Rectal smooth muscle tissue (tissue), 1 donor: Measurements from ENCODE around the gene PRSS27.

ENCODE experiments used
- H3K27ac ChIP-seq: one replicate; pipeline ENCODE4 v1.7.0; 2013; ENCODE audit warnings: low read depth, low read length, inconsistent platforms
- H3K27me3 ChIP-seq: one replicate; pipeline ENCODE4 v1.7.0; 2013; ENCODE audit warnings: low read length; ENCODE audit not compliant: control insufficient read depth, insufficient read depth
- H3K36me3 ChIP-seq: one replicate; pipeline ENCODE4 v1.7.0; 2013; ENCODE audit warnings: low read length; ENCODE audit not compliant: control insufficient read depth, insufficient read depth
- H3K4me1 ChIP-seq: one replicate; pipeline ENCODE4 v1.7.0; 2013; ENCODE audit warnings: low read length; ENCODE audit not compliant: control insufficient read depth, insufficient read depth
- H3K4me3 ChIP-seq: one replicate; pipeline ENCODE4 v1.7.0; 2013; ENCODE audit warnings: low read length
- H3K9ac ChIP-seq: one replicate; pipeline ENCODE4 v1.7.0; 2013; ENCODE audit warnings: low read length

The PRSS27 gene

DNA sequence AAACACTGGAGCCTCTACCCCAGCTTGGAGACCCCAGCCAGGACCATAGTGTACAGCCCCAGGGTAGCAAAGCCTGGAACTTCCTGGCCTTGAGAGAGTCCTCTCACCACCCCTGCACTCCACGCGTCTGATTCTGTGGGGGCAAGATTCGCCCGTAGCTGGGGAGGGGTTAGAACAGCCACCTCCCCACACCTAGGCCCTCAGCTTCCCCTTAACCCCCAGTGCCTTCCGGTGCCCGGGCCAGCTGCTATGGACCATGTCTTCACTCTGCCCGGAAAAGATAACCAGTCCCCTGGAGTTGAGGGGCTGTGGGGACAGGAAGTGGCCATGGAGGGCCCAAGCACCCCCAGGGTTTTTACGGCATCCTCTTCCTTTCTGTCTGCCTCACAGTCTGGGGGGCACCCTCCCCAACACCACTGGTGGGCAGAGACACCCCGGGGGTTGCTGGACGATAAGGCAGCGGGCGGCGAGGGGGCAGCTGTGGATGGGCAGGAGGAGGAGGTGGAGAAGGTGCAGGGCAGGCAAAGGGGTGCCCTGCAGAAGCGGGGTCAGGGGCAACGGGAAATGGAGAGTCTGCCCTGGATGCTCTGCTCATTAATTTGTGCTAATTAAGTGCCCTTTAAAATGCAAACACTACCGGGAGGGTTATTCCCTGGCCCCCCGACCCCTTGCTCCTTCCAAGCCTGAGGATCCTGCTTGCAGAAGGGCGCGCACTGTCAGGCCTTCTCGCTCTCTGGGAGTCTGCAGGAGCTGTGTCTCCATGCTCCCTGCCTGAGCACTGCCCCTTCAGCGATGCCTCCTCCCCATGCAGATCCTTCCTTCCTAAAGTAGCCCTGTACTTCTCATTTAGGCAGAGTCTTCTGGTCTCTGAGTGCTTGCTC is 2.4 kb downstream of the PRSS27 start:
- H3K27me3 ChIP-seq, result peaks cover 4% of the 10 kb centered on the region
- H3K27ac ChIP-seq, result no peak overlapping the region
- H3K4me3 ChIP-seq, result no peak overlapping the region

DNA sequence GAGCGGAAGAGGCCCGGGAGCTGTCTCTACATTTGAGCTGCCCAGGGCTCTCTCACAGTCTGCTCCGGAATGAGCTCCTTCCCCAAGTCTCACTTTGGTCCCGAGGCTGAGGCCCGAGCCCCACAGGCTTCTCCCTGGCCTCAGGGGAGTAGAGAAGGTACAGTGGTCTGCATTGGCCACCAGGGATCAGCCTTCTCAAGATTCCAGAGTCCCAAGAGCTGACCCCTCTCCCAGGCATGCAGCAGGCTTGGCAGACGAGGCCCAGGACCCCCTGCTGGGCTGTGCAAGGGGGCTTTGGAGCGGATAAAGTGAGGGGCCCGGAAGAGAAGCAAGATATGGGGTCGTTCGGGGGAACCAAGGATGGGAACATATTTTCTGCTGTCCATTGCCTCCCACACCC is 3.1 kb downstream of the PRSS27 start:
- H3K27me3 ChIP-seq, result peaks cover 4% of the 10 kb centered on the region
- no peak overlapping the region for H3K27ac ChIP-seq
- no peaks in the 10 kb centered on the region for H3K4me1 ChIP-seq
- no peak overlapping the region for H3K4me3 ChIP-seq
- H3K9ac ChIP-seq, result no peak overlapping the region
- H3K36me3 ChIP-seq, result no peaks in the 10 kb centered on the region

More for the DNA sequence above, 2.4 kb downstream of the PRSS27 start:
- H3K4me1 ChIP-seq, result no peaks in the 10 kb centered on the region
- no peak overlapping the region for H3K9ac ChIP-seq
- H3K36me3 ChIP-seq, result no peaks in the 10 kb centered on the region

DNA sequence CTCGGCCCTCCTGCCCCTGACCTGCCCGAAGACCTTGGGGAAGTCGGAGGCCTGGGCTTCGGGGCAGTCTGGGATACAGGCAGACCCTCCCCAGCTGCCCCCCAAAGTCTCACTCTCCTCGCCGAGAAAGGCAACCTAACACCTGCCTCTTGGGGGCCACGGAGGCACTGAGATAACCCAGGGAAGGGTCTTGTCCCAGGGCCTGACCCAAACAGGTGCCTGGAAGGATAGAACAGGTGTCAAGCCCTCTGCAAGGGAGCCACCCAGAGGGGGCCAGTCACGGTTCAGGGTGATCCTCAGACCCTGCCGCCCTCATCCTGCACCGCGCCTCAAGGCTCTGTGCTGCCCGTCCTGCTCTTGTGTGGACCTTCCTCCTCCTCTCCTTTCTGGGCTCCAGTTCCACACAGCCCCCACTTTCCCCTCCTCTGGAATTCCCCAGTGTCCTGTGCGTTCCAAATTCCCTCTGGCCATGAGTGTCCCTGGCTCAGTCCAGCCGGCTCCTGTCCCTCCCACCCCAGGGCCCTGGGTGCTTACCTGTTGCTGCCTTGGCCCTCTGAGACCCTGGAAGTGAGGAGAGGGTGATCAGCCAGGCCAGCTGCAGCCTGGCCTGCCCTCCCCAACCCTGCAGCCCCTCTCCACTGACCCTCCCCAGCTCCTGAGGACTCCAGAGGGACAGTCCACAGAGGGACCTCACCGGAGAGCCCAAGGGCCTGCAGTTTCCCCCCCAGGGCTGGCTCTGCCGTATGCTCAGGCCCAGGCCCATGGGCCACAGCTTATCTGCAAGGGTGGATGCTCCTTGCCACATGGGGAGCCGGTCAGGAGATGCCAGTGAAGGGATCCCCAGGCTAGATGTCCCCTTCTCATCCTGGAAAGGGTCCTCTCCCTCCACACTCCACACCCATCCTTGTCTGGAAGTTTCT is 3.8 kb downstream of the PRSS27 start:
- Histone ChIP-seq H3K27ac (no peak overlapping the region), H3K4me1 (no peaks in the 10 kb centered on the region), H3K4me3 (no peak overlapping the region), H3K36me3 (no peaks in the 10 kb centered on the region), H3K27me3 (peaks cover 4% of the 10 kb centered on the region), H3K9ac (no peak overlapping the region)

DNA sequence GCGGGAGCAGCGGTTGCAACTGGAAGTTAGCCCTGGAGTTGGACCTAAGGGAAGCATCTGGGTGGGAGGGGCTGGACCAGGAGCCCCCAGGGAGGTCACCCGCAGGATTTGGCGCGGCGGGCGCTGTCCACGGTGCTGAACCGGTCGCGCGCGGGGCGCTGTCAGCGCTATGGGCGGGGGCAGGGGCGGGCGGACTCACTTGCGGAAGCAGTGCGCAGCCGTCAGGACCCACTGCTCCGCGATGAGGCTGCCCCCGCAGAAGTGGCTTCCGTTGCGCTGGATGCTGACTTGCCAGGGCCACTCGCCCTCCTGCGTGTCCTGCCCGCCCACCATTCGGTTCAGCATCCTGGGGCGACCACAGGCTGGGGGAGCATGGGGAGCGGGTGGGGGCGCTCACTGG is 4.5 kb downstream of the PRSS27 start:
- no peak overlapping the region for H3K9ac ChIP-seq
- H3K4me1 ChIP-seq, result no peaks in the 10 kb centered on the region
- H3K27me3 ChIP-seq, result peaks cover 6% of the 10 kb centered on the region
- H3K27ac ChIP-seq, result no peak overlapping the region
- H3K4me3 ChIP-seq, result no peak overlapping the region
- H3K36me3 ChIP-seq, result no peaks in the 10 kb centered on the region

DNA sequence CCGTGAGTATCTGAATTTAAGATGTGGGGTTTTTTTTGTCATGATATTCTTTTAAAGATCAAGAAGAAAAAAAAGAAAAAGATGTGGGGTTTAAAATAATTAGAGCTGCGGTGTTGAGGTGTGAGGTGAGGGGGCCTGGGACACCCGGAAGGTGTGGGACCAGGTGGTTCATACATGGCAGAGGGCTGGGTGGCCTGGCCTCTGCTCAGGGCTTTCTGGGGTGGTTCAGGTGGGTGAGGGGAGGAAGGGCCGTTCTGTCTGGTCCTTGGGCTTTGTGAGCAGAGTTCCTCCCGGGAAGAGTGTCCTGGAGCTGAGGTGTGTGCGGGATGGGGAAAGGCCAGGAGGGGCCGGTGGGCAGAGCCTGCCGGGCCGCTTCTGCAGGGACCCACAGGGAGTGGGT is 5.0 kb downstream of the PRSS27 start:
- no peaks in the 10 kb centered on the region for H3K4me1 ChIP-seq
- no peak overlapping the region for H3K9ac ChIP-seq
- no peak overlapping the region for H3K27ac ChIP-seq
- H3K27me3 ChIP-seq, result peaks cover 7% of the 10 kb centered on the region
- no peak overlapping the region for H3K4me3 ChIP-seq
- no peaks in the 10 kb centered on the region for H3K36me3 ChIP-seq

DNA sequence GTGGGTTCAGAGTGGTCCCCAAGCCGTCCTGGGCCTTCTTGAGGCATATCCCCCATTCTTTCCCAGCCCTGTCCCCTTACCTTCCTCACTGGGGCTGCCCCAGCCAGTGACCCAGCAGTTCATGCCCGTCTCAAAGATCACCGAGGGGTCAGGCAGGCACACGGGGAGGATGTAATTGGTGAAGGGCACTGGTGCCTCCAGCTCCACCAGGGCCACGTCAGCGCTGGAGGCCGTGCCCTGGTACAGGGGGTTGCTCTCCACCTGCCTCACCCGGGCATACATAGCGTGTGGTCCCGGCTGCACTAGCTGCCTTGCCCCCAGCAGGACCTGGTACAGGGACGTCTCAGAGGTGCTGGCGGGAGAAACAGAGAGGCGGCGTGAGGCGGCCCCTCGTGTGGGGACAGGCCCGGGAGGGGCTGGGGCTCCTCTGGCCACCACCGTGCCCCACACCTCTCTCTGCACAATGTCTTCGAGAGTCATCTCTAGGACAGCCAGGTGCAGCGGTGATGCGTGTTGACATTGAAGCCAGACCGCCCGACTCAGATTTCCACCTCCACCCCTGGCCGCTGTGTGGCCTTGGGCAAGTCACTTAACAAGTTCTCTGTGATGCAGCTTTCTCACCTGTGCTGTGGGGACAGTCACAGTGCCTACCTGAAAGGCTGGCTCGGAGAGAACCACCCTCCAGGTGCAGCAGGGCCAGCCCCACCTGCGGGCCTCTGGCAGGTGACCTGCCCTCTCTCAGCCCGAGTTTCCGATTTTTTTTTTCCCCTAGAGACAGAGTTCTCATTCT is 5.8 kb downstream of the PRSS27 start:
- peaks cover 7% of the 10 kb centered on the region for H3K27me3 ChIP-seq
- H3K4me1 ChIP-seq, result no peaks in the 10 kb centered on the region
- H3K36me3 ChIP-seq, result no peaks in the 10 kb centered on the region
- H3K27ac ChIP-seq, result no peak overlapping the region
- H3K9ac ChIP-seq, result no peak overlapping the region
- H3K4me3 ChIP-seq, result no peak overlapping the region

DNA sequence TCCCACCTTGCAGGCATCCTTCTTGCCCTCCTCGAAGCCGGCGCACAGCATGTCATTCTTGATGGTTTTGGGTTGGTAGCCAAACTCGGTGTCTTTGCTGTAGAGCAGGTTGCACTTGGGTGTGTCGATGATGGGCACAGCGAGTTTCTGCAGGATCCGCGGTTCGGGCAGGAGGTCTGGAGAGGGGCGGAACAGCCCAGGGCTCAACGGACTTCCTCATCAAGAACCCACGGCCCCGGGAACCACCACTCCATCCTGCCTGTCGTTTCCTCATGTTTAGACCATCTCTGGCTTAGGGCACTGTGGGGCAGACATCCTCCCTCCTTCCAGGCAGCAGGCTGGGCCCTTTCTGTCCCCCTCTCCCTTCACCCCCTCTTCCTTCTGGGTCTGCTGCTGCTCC is 6.5 kb downstream of the PRSS27 start:
- peaks cover 7% of the 10 kb centered on the region for H3K27me3 ChIP-seq
- H3K9ac ChIP-seq, result no peak overlapping the region
- no peaks in the 10 kb centered on the region for H3K4me1 ChIP-seq
- H3K4me3 ChIP-seq, result no peak overlapping the region
- no peak overlapping the region for H3K27ac ChIP-seq
- H3K36me3 ChIP-seq, result peaks cover 2% of the 10 kb centered on the region

DNA sequence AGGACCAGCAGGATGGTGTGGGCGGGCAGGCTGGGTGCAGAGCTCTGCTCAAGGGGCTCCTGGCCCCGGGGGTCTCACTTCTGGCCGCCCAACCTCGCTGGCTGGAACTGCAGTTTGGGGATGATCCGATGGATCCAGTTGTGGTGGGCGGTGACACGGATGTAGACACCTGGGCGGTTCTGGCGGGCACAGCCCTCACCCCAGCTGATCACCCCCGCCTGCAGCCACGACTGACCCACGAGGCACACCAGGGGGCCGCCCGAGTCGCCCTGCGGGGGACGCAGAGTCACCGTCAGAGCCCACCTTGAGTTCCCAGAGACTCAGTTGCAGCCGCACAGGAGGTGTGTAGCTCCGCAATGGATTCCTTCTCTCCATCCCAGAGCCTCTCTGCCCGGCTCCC is 7.5 kb downstream of the PRSS27 start:
- no peak overlapping the region for H3K27ac ChIP-seq
- peaks cover 7% of the 10 kb centered on the region for H3K27me3 ChIP-seq
- no peaks in the 10 kb centered on the region for H3K4me1 ChIP-seq
- H3K36me3 ChIP-seq, result peaks cover 12% of the 10 kb centered on the region
- no peak overlapping the region for H3K9ac ChIP-seq
- no peak overlapping the region for H3K4me3 ChIP-seq

DNA sequence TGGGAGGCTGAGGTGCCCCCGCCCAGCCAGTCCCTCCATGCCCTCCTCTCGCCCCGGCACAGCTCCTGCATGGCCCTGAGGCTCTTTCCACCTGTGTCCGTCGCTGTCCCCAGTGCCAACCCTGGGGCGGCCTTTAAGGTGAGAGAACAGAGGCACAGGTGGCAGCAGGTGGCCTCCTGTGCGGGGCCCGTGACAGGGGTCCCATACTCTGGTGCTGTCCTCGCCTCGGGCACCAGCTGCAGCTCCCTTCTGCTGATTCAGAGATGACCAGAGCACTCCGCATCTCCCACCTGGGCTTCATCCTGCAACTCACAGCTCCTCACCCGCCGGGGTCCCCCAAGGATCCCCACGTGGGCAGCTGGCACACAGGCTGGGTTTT is 8.0 kb downstream of the PRSS27 start:
- Histone ChIP-seq H3K36me3 (peaks cover 14% of the 10 kb centered on the region), H3K4me3 (no peak overlapping the region), H3K27me3 (peaks cover 7% of the 10 kb centered on the region)

DNA sequence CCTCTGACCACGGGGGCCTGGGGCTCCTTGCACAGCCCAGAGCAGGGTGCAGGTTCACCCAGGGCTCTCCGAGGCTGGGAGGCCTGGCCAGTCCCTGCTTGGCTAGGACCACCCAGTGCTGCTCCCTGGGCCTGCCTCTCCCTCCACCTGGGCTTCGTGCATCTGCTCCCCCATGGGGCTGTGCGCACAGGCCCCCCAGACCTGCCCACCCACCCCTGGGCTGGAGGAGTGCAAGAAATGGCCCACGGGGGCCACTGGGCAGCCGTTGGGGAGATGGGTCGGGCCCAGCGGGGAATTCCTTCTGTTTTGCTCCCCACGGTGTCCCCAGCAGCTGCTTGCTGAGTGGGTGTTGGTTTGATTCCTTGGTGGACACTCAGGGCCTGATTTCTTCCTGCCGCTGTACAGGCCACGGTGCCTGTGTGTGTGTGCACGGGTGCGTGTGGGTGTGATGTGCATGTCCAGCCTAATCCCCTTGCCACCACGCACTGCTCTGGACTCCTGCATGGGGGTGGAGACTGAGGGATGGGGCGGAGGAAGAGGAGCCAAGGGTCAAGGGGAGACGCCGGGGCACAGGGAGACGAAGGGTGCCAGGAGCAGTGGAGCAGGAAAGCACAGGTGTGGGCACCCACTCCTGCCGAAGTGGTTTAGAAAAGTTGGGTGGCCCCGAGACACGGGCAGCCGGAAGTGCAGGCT is 8.5 kb downstream of the PRSS27 start:
- no peak overlapping the region for H3K27ac ChIP-seq
- no peak overlapping the region for H3K9ac ChIP-seq
- H3K4me1 ChIP-seq, result no peaks in the 10 kb centered on the region
- H3K4me3 ChIP-seq, result no peak overlapping the region
- H3K36me3 ChIP-seq, result peaks cover 14% of the 10 kb centered on the region
- peaks cover 7% of the 10 kb centered on the region for H3K27me3 ChIP-seq

More for the DNA sequence above, 8.0 kb downstream of the PRSS27 start:
- no peaks in the 10 kb centered on the region for H3K4me1 ChIP-seq
- H3K9ac ChIP-seq, result no peak overlapping the region
- H3K27ac ChIP-seq, result no peak overlapping the region

DNA sequence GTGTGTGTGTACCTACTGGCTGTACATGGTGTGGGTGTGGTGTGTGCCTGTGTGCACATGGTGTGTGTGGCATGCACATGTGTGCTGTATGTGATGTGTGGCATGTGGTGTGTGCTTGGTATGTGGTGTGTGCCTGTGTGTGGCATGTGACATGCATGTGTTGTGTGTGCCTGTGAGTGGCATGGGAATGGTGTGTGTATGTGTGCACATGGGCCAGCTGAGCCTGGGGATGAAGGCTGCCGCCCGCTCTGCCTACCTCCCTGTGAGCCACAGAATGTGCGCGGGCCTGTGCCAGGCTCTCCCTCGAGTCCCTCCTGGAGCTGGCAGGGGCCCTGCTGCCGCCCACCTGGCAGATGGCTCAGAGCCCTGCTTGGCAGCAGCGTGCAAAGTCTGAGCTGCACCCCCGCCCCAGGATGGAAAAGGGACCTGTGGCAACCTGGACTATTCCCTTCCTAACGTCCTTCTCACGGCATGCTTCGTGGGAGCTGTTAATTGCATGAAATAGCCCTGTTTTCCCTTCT is 9.3 kb downstream of the PRSS27 start:
- H3K9ac ChIP-seq, result no peak overlapping the region
- H3K4me1 ChIP-seq, result no peaks in the 10 kb centered on the region
- H3K36me3 ChIP-seq, result peaks cover 18% of the 10 kb centered on the region

More for the DNA sequence above, 9.3 kb downstream of the PRSS27 start:
- H3K27me3 ChIP-seq, result peaks cover 7% of the 10 kb centered on the region
- H3K4me3 ChIP-seq, result no peak overlapping the region
- H3K27ac ChIP-seq, result no peak overlapping the region
